Glomerular endothelial cell (primary cell): Measurements from ENCODE around the gene GOLGA6D. TPM values are rescaled to one million over a fixed set of nuclear protein-coding genes. Genes with fewer than 3 reads are reported as not detected.
"Not testable (repeated sequence)": the region's sequence is repeated elsewhere in the genome, so short reads cannot be mapped to it uniquely, and the experiment has no call there.

ENCODE experiments used
- DNase-seq: peaks from one replicate; pipeline ENCODE4 v3.0.0-alpha.2; 2011; ENCODE audit warnings: low read depth, low spot score; ENCODE audit errors: extremely low read depth
- total RNA-seq: library from RNA; depleted of rRNA; stranded (reverse); fragments of >200 nt; gene quantifications from 2 replicates; pipeline ENCODE4 v1.2.3, GENCODE V29; 2015

GOLGA6D gene
- total RNA-seq, 1 donor from 2014 or later: not detected

DNA sequence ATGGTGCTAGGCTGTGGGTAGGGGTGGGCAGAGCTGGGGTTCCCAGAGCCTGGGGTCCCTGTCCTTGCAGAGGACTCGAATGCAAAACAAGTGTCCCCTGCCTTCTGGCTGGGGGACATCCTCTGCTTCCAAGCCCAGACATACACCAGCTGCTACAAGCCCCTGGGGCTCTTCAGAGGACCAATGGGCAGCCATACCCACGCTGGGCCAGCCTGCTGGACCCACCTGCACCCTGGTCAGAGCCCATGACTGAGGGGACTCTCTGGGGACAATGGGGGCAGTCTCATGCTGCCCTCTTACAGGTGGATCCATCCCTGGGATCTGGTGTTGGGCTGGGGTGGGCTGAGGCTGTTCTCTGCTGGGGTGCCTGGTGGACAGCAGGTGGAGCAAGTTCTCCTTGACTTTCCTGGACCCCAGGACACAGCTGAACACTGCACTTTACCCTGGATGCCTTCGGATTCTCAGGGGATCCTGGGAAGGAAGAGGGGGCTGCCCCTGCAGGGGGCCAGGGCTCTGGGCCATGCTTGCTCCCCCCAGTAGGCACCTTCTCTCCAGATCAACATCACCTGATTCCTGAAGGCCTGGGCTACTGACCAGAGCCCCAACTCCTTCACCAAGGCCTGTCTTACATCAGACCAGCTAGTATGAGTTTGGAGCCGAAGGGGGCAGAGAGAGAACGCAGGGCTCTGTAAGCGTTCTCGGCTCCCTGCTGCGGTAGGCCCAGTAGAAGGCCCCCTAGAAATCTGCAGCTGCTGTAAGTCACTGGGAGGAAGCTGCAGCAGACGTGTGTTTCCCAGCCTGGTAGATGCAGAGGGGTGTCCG lies 46.1 kb downstream of the GOLGA6D start:
- no peak for DNase-seq

DNA sequence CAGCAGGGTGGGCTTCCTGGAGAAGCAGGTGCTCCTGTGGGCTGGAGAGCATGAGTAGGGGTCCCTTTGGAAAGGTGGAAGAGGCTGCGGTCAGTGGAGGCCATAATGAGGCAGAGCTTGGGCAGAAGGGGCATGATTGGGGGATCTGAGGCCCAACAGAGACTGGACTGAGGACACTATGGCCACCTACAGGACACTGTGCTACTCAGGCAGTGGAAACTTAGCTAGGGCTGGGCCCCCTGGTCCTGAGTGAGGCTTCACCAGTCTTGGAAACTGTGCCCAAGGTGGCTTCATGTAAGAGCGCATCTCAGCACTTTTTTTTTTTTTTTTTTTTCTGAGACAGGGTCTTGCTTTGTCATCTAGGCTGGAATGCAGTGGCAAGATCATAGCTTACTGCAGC lies 46.9 kb downstream of the GOLGA6D start:
- DNase-seq: no peak

GRCh38 chr15:75332093-75332492 lies 49.5 kb downstream of the GOLGA6D start:
- not testable (repeated sequence) for DNase-seq

DNA sequence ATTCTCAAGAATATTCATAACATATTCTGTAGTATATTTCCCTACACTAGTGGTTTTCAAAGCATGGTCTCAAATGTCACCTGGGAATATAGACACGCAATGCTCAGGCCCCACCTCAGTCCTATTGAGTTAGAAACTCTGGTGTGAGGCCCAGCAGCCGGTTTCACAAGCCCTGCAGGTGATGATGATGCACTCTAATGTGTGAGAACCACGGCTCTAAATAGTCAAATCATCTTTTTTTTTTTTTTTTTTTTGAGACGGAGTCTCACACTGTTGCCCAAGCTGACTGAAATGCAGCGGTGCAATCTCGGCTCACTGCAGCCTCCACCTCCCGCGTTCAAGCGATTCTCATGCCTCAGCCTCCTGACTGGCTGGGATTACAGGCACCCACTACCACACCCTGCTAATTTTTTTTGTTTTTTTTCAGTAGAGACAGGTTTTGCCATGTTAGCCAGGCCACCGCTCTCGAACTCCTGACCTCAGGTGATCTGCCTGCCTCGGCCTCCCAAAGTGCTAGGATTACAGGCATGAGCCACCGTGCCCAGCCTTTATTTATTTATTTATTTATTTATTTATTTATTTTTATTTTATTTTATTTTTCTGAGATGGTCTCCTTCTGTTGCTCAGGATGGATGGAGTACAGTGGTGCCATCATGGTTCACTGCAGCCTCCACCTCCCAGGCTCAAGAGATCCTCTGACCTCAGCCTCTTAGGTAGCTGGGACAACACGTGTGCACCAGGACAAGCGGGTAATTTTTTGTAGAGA lies 51.2 kb downstream of the GOLGA6D start:
- DNase-seq: not testable (repeated sequence)

GRCh38 chr15:75335313-75335704 lies 52.7 kb downstream of the GOLGA6D start:
- DNase-seq: no peak

- DNase-seq: peak; percentile 77
Observed at GRCh38 chr15:75335705-75336355, 53.2 kb downstream of the GOLGA6D start, which contains the start of gene COMMD4. Gene COMMD4, plus strand, starts transcription at chr15:75336063. Its CDS starts 27 bp downstream, at chr15:75336090.

- DNase-seq: no peak
Observed at GRCh38 chr15:75338661-75339240, 56.1 kb downstream of the GOLGA6D start.

DNA sequence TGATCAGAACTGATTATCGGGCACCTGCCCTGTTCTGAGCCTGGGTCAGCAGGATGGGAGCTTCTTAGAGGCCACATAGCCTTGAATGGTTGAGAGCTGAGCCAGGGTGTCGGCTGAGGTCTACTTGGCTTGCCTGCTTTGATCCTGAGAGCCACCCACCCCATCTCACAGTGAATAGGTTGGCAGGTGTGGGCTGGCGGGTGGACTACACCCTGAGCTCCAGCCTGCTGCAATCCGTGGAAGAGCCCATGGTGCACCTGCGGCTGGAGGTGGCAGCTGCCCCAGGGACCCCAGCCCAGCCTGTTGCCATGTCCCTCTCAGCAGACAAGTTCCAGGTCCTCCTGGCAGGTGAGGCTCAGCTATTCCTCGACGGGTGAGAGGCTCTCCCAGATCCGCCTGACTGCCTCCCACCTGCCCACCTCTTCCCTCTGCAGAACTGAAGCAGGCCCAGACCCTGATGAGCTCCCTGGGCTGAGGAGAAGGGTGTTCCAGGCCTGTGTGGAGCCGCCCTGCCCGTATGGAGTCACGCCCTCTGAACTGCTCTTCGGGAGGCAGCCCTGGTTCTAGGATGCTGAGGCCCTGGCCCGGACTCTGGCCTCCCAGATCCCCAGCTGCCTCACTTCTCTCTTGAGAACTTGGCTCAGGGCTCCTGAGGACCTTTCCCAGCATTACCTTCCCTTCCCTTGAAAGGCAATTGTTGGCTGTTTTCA lies 57.1 kb downstream of the GOLGA6D start:
- no peak for DNase-seq

DNA sequence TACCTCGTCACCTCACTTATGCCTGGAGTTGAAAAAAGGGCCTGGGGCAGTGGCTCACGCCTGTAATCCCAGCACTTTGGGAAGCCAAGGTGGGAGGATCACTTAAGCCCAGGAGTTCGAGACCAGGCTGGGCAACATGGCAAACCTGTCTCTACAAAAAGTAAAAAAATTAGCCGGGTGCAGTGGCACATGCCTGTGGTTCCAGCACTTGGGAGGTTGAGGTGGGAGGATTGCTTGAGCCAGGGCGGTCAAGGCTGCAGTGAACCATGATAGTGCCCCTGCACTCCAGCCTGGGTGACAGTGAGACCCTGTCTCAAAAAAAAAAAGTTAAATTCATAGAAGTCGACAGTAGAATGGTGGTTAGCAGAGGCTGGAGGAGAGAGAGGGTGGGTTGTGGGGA lies 59.6 kb downstream of the GOLGA6D start:
- DNase-seq: no peak

DNA sequence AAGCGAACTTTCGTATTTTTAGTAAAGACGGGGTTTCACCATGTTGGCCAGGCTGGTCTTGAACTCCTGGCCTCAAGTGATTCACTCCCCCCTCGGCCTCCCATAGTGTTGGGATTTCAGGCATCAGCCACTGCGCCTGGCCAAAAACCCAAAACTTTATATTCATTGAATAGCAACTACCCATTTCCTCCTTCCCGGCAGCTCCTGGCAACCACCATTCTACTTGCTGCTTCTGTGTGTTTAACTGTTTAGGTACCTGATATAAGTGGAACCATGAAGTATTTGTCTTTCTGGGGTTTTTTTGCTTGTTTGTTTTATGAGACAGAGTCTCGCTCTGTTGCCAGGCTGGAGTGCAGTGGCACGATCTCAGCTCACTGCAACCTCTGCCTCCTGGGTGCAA lies 61.3 kb downstream of the GOLGA6D start:
- DNase-seq: not testable (repeated sequence)

Other genes starting within 250 kb of the GOLGA6D start
- gene C15orf39, start 81.0 kb upstream of the GOLGA6D start, total RNA-seq: 19.3 and 34.8 TPM in 2 replicates
- gene GOLGA6C, start 24.5 kb upstream of the GOLGA6D start, total RNA-seq: not detected in 2 replicates
- gene COMMD4, start 53.2 kb downstream of the GOLGA6D start, total RNA-seq: 89.6 and 142 TPM in 2 replicates
- 22.8 and 31.3 TPM in 2 replicates for gene NEIL1, start 64.2 kb downstream of the GOLGA6D start, total RNA-seq
- gene MAN2C1, start 85.8 kb downstream of the GOLGA6D start, total RNA-seq: 118 and 148 TPM in 2 replicates
- 25.1 and 40.8 TPM in 2 replicates for gene SIN3A, start 168.9 kb downstream of the GOLGA6D start, total RNA-seq